ENCODE data around the gene STMN3. TPM values are rescaled to one million over a fixed set of nuclear protein-coding genes. Genes with fewer than 3 reads are reported as not detected.
A peak's percentile ranks its signal among the peaks of the same experiment; 100 is the strongest.

Gene STMN3
- total RNA-seq, 1 donor, result 1.1 TPM

- Histone ChIP-seq H3K4me2 (ENCODE audit: insufficient read depth, low read length) (peak overlapping the region; percentile 64), H3K79me2 (ENCODE audit: insufficient read depth, low read length) (peaks cover 2% of the 10 kb centered on the region), H3K4me3 (ENCODE audit: insufficient read depth, low read length) (peak overlapping the region; percentile 46), H2AFZ (ENCODE audit: low read length) (no peak overlapping the region), H3K36me3 (ENCODE audit: insufficient read depth, low read length) (no peaks in the 10 kb centered on the region), H3K27me3 (ENCODE audit: insufficient read depth, low read length) (no peaks in the 10 kb centered on the region), H3K9me3 (ENCODE audit: low read depth, low read length) (no peaks in the 10 kb centered on the region), H3K27ac (ENCODE audit: low read depth, low read length) (peak overlapping the region; percentile 88), H3K4me1 (ENCODE audit: insufficient read depth, low read length) (peaks cover 31% of the 10 kb centered on the region), H4K20me1 (ENCODE audit: insufficient read depth, low read length) (no peaks in the 10 kb centered on the region)
- DNase-seq (ENCODE audit: insufficient read length, low spot score, missing footprints), result peak; percentile 100
- TF ChIP-seq CTCF (IDR thresholded peaks at IDR 0.05; ENCODE audit: extremely low read depth, low read depth, low read length), result no peak
Measured at GRCh38 chr20:63698739-63699465, 45.7 kb upstream of the STMN3 start.

GRCh38 chr20:63697868-63698545 lies 44.8 kb upstream of the STMN3 start:
- peaks cover 31% of the 10 kb centered on the region for H3K4me1 ChIP-seq (ENCODE audit: insufficient read depth, low read length)
- H3K27me3 ChIP-seq (ENCODE audit: insufficient read depth, low read length), result no peaks in the 10 kb centered on the region
- peaks cover 2% of the 10 kb centered on the region for H3K79me2 ChIP-seq (ENCODE audit: insufficient read depth, low read length)
- no peak for TF ChIP-seq CTCF (IDR thresholded peaks at IDR 0.05; ENCODE audit: extremely low read depth, low read depth, low read length)
- H3K4me3 ChIP-seq (ENCODE audit: insufficient read depth, low read length), result no peak overlapping the region
- H3K9me3 ChIP-seq (ENCODE audit: low read depth, low read length), result no peaks in the 10 kb centered on the region
- no peak overlapping the region for H3K4me2 ChIP-seq (ENCODE audit: insufficient read depth, low read length)
- peak overlapping the region; percentile 88 for H3K27ac ChIP-seq (ENCODE audit: low read depth, low read length)
- peak; percentile 85 for DNase-seq (ENCODE audit: insufficient read length, low spot score, missing footprints)
- no peaks in the 10 kb centered on the region for H4K20me1 ChIP-seq (ENCODE audit: insufficient read depth, low read length)
- H3K36me3 ChIP-seq (ENCODE audit: insufficient read depth, low read length), result no peaks in the 10 kb centered on the region
- no peak overlapping the region for H2AFZ ChIP-seq (ENCODE audit: low read length)

GRCh38 chr20:63697357-63697867 lies 44.2 kb upstream of the STMN3 start:
- no peak overlapping the region for H3K4me3 ChIP-seq (ENCODE audit: insufficient read depth, low read length)

More at GRCh38 chr20:63697357-63697867, 44.2 kb upstream of the STMN3 start:
- no peak for TF ChIP-seq CTCF (IDR thresholded peaks at IDR 0.05; ENCODE audit: extremely low read depth, low read depth, low read length)
- H3K36me3 ChIP-seq (ENCODE audit: insufficient read depth, low read length), result no peaks in the 10 kb centered on the region
- no peak overlapping the region for H3K27ac ChIP-seq (ENCODE audit: low read depth, low read length)
- H3K9me3 ChIP-seq (ENCODE audit: low read depth, low read length), result no peaks in the 10 kb centered on the region
- H3K27me3 ChIP-seq (ENCODE audit: insufficient read depth, low read length), result no peaks in the 10 kb centered on the region
- H3K4me2 ChIP-seq (ENCODE audit: insufficient read depth, low read length), result peak overlapping the region; percentile 61
- peaks cover 31% of the 10 kb centered on the region for H3K4me1 ChIP-seq (ENCODE audit: insufficient read depth, low read length)
- no peaks in the 10 kb centered on the region for H4K20me1 ChIP-seq (ENCODE audit: insufficient read depth, low read length)
- DNase-seq (ENCODE audit: insufficient read length, low spot score, missing footprints), result peak; percentile 87
- H2AFZ ChIP-seq (ENCODE audit: low read length), result no peak overlapping the region
- H3K79me2 ChIP-seq (ENCODE audit: insufficient read depth, low read length), result peaks cover 2% of the 10 kb centered on the region

Data from osteoblast (primary cell).